ENCODE results near the gene MTRF1. TPM values are rescaled to one million over a fixed set of nuclear protein-coding genes. Genes with fewer than 3 reads are reported as not detected.

MTRF1 gene
- polyA plus RNA-seq, 1 experiment: 5.2 TPM

GRCh38 chr13:41276824-41277223 is 13.4 kb upstream of the MTRF1 start:
- Histone ChIP-seq H3K36me3 (ENCODE audit: control insufficient read depth, insufficient read depth, low read length) (no peaks in the 10 kb centered on the region), H3K27me3 (ENCODE audit: control insufficient read depth, insufficient read depth, low read length) (no peaks in the 10 kb centered on the region), H3K4me3 (ENCODE audit: low read depth, low read length) (no peak overlapping the region)
- TF ChIP-seq, protein P1, sequence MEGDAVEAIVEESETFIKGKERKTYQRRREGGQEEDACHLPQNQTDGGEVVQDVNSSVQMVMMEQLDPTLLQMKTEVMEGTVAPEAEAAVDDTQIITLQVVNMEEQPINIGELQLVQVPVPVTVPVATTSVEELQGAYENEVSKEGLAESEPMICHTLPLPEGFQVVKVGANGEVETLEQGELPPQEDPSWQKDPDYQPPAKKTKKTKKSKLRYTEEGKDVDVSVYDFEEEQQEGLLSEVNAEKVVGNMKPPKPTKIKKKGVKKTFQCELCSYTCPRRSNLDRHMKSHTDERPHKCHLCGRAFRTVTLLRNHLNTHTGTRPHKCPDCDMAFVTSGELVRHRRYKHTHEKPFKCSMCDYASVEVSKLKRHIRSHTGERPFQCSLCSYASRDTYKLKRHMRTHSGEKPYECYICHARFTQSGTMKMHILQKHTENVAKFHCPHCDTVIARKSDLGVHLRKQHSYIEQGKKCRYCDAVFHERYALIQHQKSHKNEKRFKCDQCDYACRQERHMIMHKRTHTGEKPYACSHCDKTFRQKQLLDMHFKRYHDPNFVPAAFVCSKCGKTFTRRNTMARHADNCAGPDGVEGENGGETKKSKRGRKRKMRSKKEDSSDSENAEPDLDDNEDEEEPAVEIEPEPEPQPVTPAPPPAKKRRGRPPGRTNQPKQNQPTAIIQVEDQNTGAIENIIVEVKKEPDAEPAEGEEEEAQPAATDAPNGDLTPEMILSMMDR (IDR thresholded peaks at IDR 0.05; ENCODE audit: insufficient read depth, low read depth, low read length): no peak
- ChIA-PET CTCF (no interaction called here), POLR2A (interaction anchor here (0.7 kb wide), 1 partner anchor 224 kb away, joined by 7 read pairs; no protein-coding TSS in a partner anchor)
- no peak for DNase-seq (ENCODE audit: low read depth)

DNA sequence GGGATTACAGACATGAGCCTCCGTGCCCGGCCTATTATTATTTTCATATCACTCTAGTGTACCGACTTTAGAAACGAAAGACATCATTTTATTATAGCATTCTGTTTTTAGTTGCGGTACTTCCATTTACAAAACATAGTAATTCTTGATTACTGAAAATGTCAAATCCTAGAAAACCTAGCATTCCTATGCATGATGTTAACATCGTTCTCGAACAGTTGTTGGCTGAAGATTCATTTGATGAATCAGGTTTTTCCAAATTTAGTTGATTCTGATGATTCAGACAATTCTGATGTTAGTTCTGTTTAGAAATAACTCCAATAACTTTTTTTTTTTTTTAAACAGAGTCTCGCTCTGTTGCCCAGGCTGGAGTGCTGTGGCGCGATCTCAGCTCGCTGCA is 11.5 kb upstream of the MTRF1 start:
- Histone ChIP-seq H3K4me3 (ENCODE audit: low read depth, low read length) (no peak overlapping the region), H3K36me3 (ENCODE audit: control insufficient read depth, insufficient read depth, low read length) (no peaks in the 10 kb centered on the region), H3K27me3 (ENCODE audit: control insufficient read depth, insufficient read depth, low read length) (no peaks in the 10 kb centered on the region)
- DNase-seq (ENCODE audit: low read depth): no peak
- POLR2A ChIA-PET: no interaction called here
- CTCF ChIA-PET: no interaction called here
- TF ChIP-seq, protein P1 (IDR thresholded peaks at IDR 0.05; ENCODE audit: insufficient read depth, low read depth, low read length): no peak

DNA sequence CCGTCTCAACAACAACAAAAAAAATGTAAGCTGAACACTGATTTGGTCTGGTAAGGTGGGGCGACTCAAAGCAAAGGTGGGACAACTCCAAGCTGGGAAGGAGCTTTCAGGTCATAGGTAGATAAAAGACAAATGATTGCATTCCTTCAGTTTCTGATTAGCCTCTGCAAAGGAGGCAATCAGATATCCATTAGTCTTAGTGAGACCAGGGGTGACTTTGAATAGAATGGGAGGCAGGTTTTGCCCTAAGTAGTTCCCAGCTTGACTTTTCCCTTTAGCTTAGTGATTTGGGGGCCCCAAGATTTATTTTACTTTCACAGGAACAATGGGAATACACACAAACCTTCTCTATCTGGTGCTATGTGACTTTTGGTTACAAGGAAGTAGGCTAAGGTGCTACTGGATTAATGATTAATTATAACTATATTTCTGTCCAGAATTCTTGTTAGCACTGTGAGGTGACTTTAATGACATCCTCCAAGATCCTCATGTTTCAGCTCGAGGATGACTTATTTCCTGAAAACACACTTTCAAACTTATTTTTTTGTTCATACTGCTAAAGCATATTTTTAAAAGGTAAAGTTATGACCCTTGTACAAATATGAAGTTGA is 10.6 kb upstream of the MTRF1 start:
- Histone ChIP-seq H3K4me3 (ENCODE audit: low read depth, low read length) (no peak overlapping the region), H3K27me3 (ENCODE audit: control insufficient read depth, insufficient read depth, low read length) (no peaks in the 10 kb centered on the region), H3K36me3 (ENCODE audit: control insufficient read depth, insufficient read depth, low read length) (no peaks in the 10 kb centered on the region)
- CTCF ChIA-PET: interaction anchor here (0.6 kb wide), 2 partner anchors 17 to 38 kb away, joined by 3 read pairs; no protein-coding TSS in a partner anchor
- POLR2A ChIA-PET: no interaction called here
- TF ChIP-seq, protein P1 (IDR thresholded peaks at IDR 0.05; ENCODE audit: insufficient read depth, low read depth, low read length): no peak
- DNase-seq (ENCODE audit: low read depth): no peak

- DNase-seq (ENCODE audit: low read depth): no peak
- CTCF ChIA-PET: interaction anchor here (1.4 kb wide), 1 partner anchor 10 kb away, joined by 4 read pairs; no protein-coding TSS in a partner anchor
- POLR2A ChIA-PET: interaction anchor here (0.6 kb wide), 1 partner anchor 143 kb away, joined by 3 read pairs; no protein-coding TSS in a partner anchor
- H3K36me3 ChIP-seq (ENCODE audit: control insufficient read depth, insufficient read depth, low read length): no peaks in the 10 kb centered on the region
- TF ChIP-seq, protein P1 (IDR thresholded peaks at IDR 0.05; ENCODE audit: insufficient read depth, low read depth, low read length): no peak
- no peaks in the 10 kb centered on the region for H3K27me3 ChIP-seq (ENCODE audit: control insufficient read depth, insufficient read depth, low read length)
- no peak overlapping the region for H3K4me3 ChIP-seq (ENCODE audit: low read depth, low read length)
Observed at GRCh38 chr13:41271456-41272285, 8.3 kb upstream of the MTRF1 start.

DNA sequence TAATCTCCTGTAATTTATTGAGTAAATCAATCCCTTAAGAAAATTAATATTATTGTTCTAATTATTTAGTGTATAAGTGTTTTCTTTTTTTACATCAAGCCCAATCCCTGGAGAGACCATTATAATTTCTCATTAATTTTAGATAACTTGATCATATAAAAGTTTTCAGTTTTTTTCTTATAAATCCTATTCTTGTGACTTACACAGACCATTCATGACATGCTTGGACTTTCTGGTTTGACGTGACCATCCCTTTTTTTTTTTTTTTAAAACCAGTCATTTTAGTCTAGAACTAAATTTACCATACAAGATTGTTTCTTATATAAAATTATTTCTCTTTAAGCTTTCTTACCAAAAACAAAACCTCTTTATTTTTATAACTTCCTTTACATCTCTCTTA is 5.4 kb upstream of the MTRF1 start:
- Histone ChIP-seq H3K4me3 (ENCODE audit: low read depth, low read length) (no peak overlapping the region), H3K36me3 (ENCODE audit: control insufficient read depth, insufficient read depth, low read length) (no peaks in the 10 kb centered on the region), H3K27me3 (ENCODE audit: control insufficient read depth, insufficient read depth, low read length) (no peaks in the 10 kb centered on the region)
- CTCF ChIA-PET: no interaction called here
- POLR2A ChIA-PET: no interaction called here
- TF ChIP-seq, protein P1 (IDR thresholded peaks at IDR 0.05; ENCODE audit: insufficient read depth, low read depth, low read length): no peak
- no peak for DNase-seq (ENCODE audit: low read depth)

All from BJ (cell line).